ENCODE measurements around the gene VDAC2. TPM values are rescaled to one million over a fixed set of nuclear protein-coding genes. Genes with fewer than 3 reads are reported as not detected.
"Not testable (repeated sequence)": the region's sequence is repeated elsewhere in the genome, so short reads cannot be mapped to it uniquely, and the experiment has no call there.

VDAC2 gene
- polyA plus RNA-seq, 1 experiment = 201 TPM

GRCh38 chr10:75203724-75204123, 6.9 kb upstream of the VDAC2 start:
- ChIA-PET CTCF (interaction anchor here (0.6 kb wide), 1 partner anchor 24 kb away, joined by 3 read pairs; no protein-coding TSS in a partner anchor), POLR2A (no interaction called here)
- Histone ChIP-seq H3K27me3 (ENCODE audit: control insufficient read depth, insufficient read depth, low read length) (no peaks in the 10 kb centered on the region), H3K9me3 (ENCODE audit: control insufficient read depth, insufficient read depth, low read length) (no peaks in the 10 kb centered on the region), H3K27ac (ENCODE audit: low read depth, low read length) (no peak overlapping the region), H3K4me3 (ENCODE audit: low read depth, low read length) (no peak overlapping the region)
- no peak for TF ChIP-seq CTCF (IDR thresholded peaks at IDR 0.05; ENCODE audit: low read depth, low read length)
- no peak for DNase-seq (ENCODE audit: low read depth, low spot score)

GRCh38 chr10:75205908-75206307, 4.7 kb upstream of the VDAC2 start:
- H3K27me3 ChIP-seq (ENCODE audit: control insufficient read depth, insufficient read depth, low read length) = no peaks in the 10 kb centered on the region
- H3K9me3 ChIP-seq (ENCODE audit: control insufficient read depth, insufficient read depth, low read length) = no peaks in the 10 kb centered on the region
- DNase-seq (ENCODE audit: low read depth, low spot score) = no peak
- no peak for TF ChIP-seq CTCF (IDR thresholded peaks at IDR 0.05; ENCODE audit: low read depth, low read length)
- no peak overlapping the region for H3K27ac ChIP-seq (ENCODE audit: low read depth, low read length)
- ChIA-PET CTCF (interaction anchor here (0.5 to 1.1 kb wide), 2 partner anchors 20 to 31 kb away, joined by 3 to 13 read pairs; no protein-coding TSS in a partner anchor), POLR2A (no interaction called here)
- no peak overlapping the region for H3K4me3 ChIP-seq (ENCODE audit: low read depth, low read length)

- DNase-seq (ENCODE audit: low read depth, low spot score); H3K9me3 ChIP-seq (ENCODE audit: control insufficient read depth, insufficient read depth, low read length); H3K27ac ChIP-seq (ENCODE audit: low read depth, low read length); H3K27me3 ChIP-seq (ENCODE audit: control insufficient read depth, insufficient read depth, low read length); H3K4me3 ChIP-seq (ENCODE audit: low read depth, low read length): not testable (repeated sequence)
- ChIA-PET POLR2A (interaction anchor here (5.4 kb wide), 1 partner anchor 19 kb away, joined by 49 read pairs; no protein-coding TSS in a partner anchor), CTCF (interaction anchor here (1.1 kb wide), 1 partner anchor 30 kb away, joined by 3 read pairs; no protein-coding TSS in a partner anchor)
These were observed 4.0 kb upstream of the VDAC2 start for GRCh38 chr10:75206638-75207037.

GRCh38 chr10:75207079-75207856, 3.3 kb upstream of the VDAC2 start:
- ChIA-PET POLR2A (interaction anchor here (0.6 to 5.4 kb wide), 3 partner anchors 8 to 939 kb away, joined by 4 to 49 read pairs (median 6); no protein-coding TSS in a partner anchor), CTCF (interaction anchor here (0.6 to 0.9 kb wide), 2 partner anchors 16 to 22 kb away, joined by 4 read pairs; no protein-coding TSS in a partner anchor)
- peak overlapping the region; percentile 53 for H3K27ac ChIP-seq (ENCODE audit: low read depth, low read length)

DNA sequence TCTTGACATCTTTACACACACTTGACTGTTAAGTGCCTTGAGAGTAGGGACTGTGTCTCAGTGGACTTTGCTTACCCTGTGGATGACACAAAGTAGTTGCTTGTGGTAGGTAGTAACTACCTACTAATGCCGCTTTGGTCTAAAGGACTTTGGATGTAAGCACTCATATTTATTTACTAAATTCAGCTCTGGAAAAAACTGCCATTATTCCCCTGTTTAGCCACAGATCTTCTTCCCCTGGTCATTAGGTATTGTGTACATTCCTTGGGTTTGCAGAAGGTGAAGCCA, 2.8 kb upstream of the VDAC2 start:
- no peak overlapping the region for H3K4me3 ChIP-seq (ENCODE audit: low read depth, low read length)
- ChIA-PET CTCF (interaction anchor here (0.9 kb wide), 1 partner anchor 16 kb away, joined by 4 read pairs; no protein-coding TSS in a partner anchor), POLR2A (interaction anchor here (0.9 to 5.4 kb wide), 3 partner anchors 8 to 18 kb away, joined by 3 to 49 read pairs (median 6); no protein-coding TSS in a partner anchor)
- H3K27ac ChIP-seq (ENCODE audit: low read depth, low read length) = peak overlapping the region; percentile 54
- H3K9me3 ChIP-seq (ENCODE audit: control insufficient read depth, insufficient read depth, low read length) = no peaks in the 10 kb centered on the region
- no peak for TF ChIP-seq CTCF (IDR thresholded peaks at IDR 0.05; ENCODE audit: low read depth, low read length)
- DNase-seq (ENCODE audit: low read depth, low spot score) = no peak
- H3K27me3 ChIP-seq (ENCODE audit: control insufficient read depth, insufficient read depth, low read length) = no peaks in the 10 kb centered on the region

More at GRCh38 chr10:75207079-75207856, 3.3 kb upstream of the VDAC2 start:
- no peak for TF ChIP-seq CTCF (IDR thresholded peaks at IDR 0.05; ENCODE audit: low read depth, low read length)
- Histone ChIP-seq H3K27me3 (ENCODE audit: control insufficient read depth, insufficient read depth, low read length) (no peaks in the 10 kb centered on the region), H3K4me3 (ENCODE audit: low read depth, low read length) (no peak overlapping the region), H3K9me3 (ENCODE audit: control insufficient read depth, insufficient read depth, low read length) (no peaks in the 10 kb centered on the region)
- no peak for DNase-seq (ENCODE audit: low read depth, low spot score)
